Neural cell (in vitro differentiated cells): Measurements from ENCODE around the gene PIGT.

ENCODE experiments used
- EP300 ChIP-seq: fragments of 450-650 bp; conservative IDR thresholded peaks from 2 replicates; pipeline ENCODE4 v1.6.1; 2014; ENCODE audit warnings: antibody characterized with exemption, mild to moderate bottlenecking, moderate library complexity; ENCODE audit not compliant: poor library complexity, severe bottlenecking
- EZH2 ChIP-seq: fragments of 200-600, 300-800 bp; shearing (Covaris generic), sonication (generic); IDR thresholded peaks from 2 replicates; pipeline ENCODE4 v1.6.1; 2014; ENCODE audit warnings: antibody characterized with exemption, low read length, borderline replicate concordance, mild to moderate bottlenecking; ENCODE audit not compliant: insufficient read depth, poor library complexity, severe bottlenecking
- TF ChIP-seq, protein P1 (sequence below): IDR thresholded peaks from 2 replicates; pipeline ENCODE4 v1.6.1; 2012; ENCODE audit warnings: borderline replicate concordance
- TF ChIP-seq, protein P2 (sequence below): fragments of 450-650 bp; IDR thresholded peaks from 2 replicates; pipeline ENCODE4 v1.5.1; 2014; ENCODE audit warnings: antibody characterized with exemption, mild to moderate bottlenecking, moderate library complexity; ENCODE audit not compliant: poor library complexity, severe bottlenecking

DNA sequence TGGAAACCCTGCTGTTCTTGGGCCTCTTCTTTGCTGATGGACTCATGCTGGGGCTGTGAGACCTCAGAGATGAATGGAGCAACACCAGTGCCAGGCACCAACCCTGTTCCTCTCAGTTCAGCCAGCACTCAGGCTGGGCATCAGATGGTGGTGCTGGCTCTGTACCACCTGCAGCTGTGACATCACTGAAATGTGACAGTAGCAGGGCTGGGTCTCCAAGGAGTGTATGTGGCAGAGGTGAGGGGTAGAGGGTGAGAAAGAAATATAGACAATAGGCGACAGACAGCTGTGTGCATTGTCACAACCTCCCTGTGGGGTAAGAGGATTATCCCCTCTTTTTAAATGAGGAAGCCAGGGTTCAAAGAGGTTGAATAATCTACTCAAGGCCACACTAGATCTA is 37.8 kb upstream of the PIGT start, which contains the start of gene TP53TG5:
- TF ChIP-seq, protein P1, sequence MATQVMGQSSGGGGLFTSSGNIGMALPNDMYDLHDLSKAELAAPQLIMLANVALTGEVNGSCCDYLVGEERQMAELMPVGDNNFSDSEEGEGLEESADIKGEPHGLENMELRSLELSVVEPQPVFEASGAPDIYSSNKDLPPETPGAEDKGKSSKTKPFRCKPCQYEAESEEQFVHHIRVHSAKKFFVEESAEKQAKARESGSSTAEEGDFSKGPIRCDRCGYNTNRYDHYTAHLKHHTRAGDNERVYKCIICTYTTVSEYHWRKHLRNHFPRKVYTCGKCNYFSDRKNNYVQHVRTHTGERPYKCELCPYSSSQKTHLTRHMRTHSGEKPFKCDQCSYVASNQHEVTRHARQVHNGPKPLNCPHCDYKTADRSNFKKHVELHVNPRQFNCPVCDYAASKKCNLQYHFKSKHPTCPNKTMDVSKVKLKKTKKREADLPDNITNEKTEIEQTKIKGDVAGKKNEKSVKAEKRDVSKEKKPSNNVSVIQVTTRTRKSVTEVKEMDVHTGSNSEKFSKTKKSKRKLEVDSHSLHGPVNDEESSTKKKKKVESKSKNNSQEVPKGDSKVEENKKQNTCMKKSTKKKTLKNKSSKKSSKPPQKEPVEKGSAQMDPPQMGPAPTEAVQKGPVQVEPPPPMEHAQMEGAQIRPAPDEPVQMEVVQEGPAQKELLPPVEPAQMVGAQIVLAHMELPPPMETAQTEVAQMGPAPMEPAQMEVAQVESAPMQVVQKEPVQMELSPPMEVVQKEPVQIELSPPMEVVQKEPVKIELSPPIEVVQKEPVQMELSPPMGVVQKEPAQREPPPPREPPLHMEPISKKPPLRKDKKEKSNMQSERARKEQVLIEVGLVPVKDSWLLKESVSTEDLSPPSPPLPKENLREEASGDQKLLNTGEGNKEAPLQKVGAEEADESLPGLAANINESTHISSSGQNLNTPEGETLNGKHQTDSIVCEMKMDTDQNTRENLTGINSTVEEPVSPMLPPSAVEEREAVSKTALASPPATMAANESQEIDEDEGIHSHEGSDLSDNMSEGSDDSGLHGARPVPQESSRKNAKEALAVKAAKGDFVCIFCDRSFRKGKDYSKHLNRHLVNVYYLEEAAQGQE: no peak
- TF ChIP-seq, protein P2, sequence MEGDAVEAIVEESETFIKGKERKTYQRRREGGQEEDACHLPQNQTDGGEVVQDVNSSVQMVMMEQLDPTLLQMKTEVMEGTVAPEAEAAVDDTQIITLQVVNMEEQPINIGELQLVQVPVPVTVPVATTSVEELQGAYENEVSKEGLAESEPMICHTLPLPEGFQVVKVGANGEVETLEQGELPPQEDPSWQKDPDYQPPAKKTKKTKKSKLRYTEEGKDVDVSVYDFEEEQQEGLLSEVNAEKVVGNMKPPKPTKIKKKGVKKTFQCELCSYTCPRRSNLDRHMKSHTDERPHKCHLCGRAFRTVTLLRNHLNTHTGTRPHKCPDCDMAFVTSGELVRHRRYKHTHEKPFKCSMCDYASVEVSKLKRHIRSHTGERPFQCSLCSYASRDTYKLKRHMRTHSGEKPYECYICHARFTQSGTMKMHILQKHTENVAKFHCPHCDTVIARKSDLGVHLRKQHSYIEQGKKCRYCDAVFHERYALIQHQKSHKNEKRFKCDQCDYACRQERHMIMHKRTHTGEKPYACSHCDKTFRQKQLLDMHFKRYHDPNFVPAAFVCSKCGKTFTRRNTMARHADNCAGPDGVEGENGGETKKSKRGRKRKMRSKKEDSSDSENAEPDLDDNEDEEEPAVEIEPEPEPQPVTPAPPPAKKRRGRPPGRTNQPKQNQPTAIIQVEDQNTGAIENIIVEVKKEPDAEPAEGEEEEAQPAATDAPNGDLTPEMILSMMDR: no peak
- no peak for TF ChIP-seq EP300
- TF ChIP-seq EZH2: no peak
